Liver (tissue), 9 donors: ENCODE measurements around the gene DCC. TPM values are rescaled to one million over a fixed set of nuclear protein-coding genes. Genes with fewer than 3 reads are reported as not detected.

Experiments
- DNase-seq: peaks from one replicate; pipeline ENCODE4 v3.0.0-alpha.2; 2017; ENCODE audit warnings: low spot score
- H3K27ac ChIP-seq, 2 donors: one replicate each; pipeline ENCODE4 v1.7.0; 2013; ENCODE audit warnings: inconsistent platforms in 2 of 2, low read length in 2 of 2, control low read depth in 1 of 2, low read depth in 1 of 2, mild to moderate bottlenecking in 1 of 2
- H3K27me3 ChIP-seq, 4 donors: one replicate each; pipeline versions ENCODE4 v1.6.1 to v1.7.0; 2013; ENCODE audit warnings: low read length in 3 of 4, inconsistent platforms in 1 of 4, mild to moderate bottlenecking in 1 of 4, moderate library complexity in 1 of 4; ENCODE audit not compliant: control insufficient read depth in 4 of 4, insufficient read depth in 4 of 4
- H3K36me3 ChIP-seq, 4 donors: one replicate each; pipeline versions ENCODE4 v1.6.1 to v1.7.0; 2013; ENCODE audit warnings: low read length in 3 of 4, mild to moderate bottlenecking in 3 of 4, low read depth in 1 of 4, moderate library complexity in 1 of 4; ENCODE audit not compliant: control insufficient read depth in 4 of 4, insufficient read depth in 3 of 4
- H3K4me1 ChIP-seq, 4 donors: one replicate each; pipeline versions ENCODE4 v1.6.1 to v1.7.0; 2013; ENCODE audit warnings: low read length in 3 of 4, mild to moderate bottlenecking in 3 of 4, moderate library complexity in 1 of 4; ENCODE audit not compliant: control insufficient read depth in 4 of 4, insufficient read depth in 4 of 4
- H3K4me3 ChIP-seq, 3 donors: one replicate each; pipeline versions ENCODE4 v1.6.1 to v1.7.0; 2013; ENCODE audit warnings: low read length in 3 of 3, control low read depth in 1 of 3, low read depth in 1 of 3, mild to moderate bottlenecking in 1 of 3
- H3K9ac ChIP-seq, 2 donors: one replicate each; pipeline ENCODE4 v1.7.0; 2013; ENCODE audit warnings: low read length in 2 of 2, mild to moderate bottlenecking in 2 of 2, moderate library complexity in 2 of 2, control low read depth in 1 of 2, low read depth in 1 of 2
- H3K9me3 ChIP-seq, 4 donors: one replicate each; pipeline versions ENCODE4 v1.6.1 to v1.7.0; 2013; ENCODE audit warnings: low read length in 3 of 4; ENCODE audit not compliant: control insufficient read depth in 4 of 4
- EGR1 ChIP-seq, 2 donors: IDR thresholded peaks; 2 replicates each; pipeline ENCODE4 v1.6.1; 2016 to 2018; ENCODE audit warnings: antibody characterized with exemption in 2 of 2, low read depth in 2 of 2
- FOXA1 ChIP-seq: IDR thresholded peaks from 2 replicates; pipeline ENCODE4 v1.6.1; 2016; ENCODE audit warnings: antibody characterized with exemption
- FOXA2 ChIP-seq: IDR thresholded peaks from 2 replicates; pipeline ENCODE4 v1.6.1; 2016; ENCODE audit warnings: antibody characterized with exemption
- JUND ChIP-seq, 2 donors: IDR thresholded peaks; 2 replicates each; pipeline ENCODE4 v1.6.1; 2016; ENCODE audit warnings: antibody characterized with exemption in 2 of 2
- RXRA ChIP-seq, 2 donors: IDR thresholded peaks; 2 replicates each; pipeline ENCODE4 v1.6.1; 2017 to 2018; ENCODE audit warnings: antibody characterized with exemption in 2 of 2, mild to moderate bottlenecking in 1 of 2
- WGBS: extraction: QIAGEN DNeasy Blood & Tissue Kit; methylation state at CpG from one replicate; pipeline ENCODE4 v1.1.7; 2013; 5-methylcytosine and 5-hydroxymethylcytosine counted together
- polyA plus RNA-seq, 2 donors: library from polyadenylated mRNA; stranded (reverse) in 1 of 2; unstranded in 1 of 2; fragments of 200-250 nt in 1 of 2; fragments of >200 nt in 1 of 2; fragmentation: Nextera tagmentation in 1 of 2; extraction: Ambion mirVana in 1 of 2; gene quantifications; one replicate each; pipeline versions ENCODE4 v1.2.1 to v1.2.3, GENCODE V29; 2013 to 2015
- total RNA-seq, 2 donors: library from RNA; depleted of rRNA; stranded (reverse); fragments of >200 nt; gene quantifications; one replicate each; pipeline ENCODE4 v1.2.3, GENCODE V29; 2014
- TF ChIP-seq, protein P1 (sequence below): IDR thresholded peaks from 2 replicates; pipeline ENCODE4 v1.6.1; 2016; ENCODE audit warnings: antibody characterized with exemption
- TF ChIP-seq, protein P2 (sequence below): fragments of 150-350 bp; IDR thresholded peaks from 2 replicates; pipeline ENCODE4 v1.5.1; 2017; ENCODE audit warnings: improper control_type of control experiment, low read depth, low read length; ENCODE audit not compliant: missing input control
- TF ChIP-seq, protein P3 (sequence below): IDR thresholded peaks from 2 replicates; pipeline ENCODE4 v1.6.1; 2016; ENCODE audit warnings: antibody characterized with exemption
- TF ChIP-seq, protein P4 (sequence below): IDR thresholded peaks from 2 replicates; pipeline ENCODE4 v1.6.1; 2016; ENCODE audit warnings: antibody characterized with exemption, mild to moderate bottlenecking
- donor health status: healthy.
- donor health status: healthy.
- donor health status: healthy.
- donor health status: healthy.
- donor health status: healthy.

The DCC gene
- total and polyA plus RNA-seq, 4 donors: under 0.01 to 0.03 TPM; not detected in 2

DNA sequence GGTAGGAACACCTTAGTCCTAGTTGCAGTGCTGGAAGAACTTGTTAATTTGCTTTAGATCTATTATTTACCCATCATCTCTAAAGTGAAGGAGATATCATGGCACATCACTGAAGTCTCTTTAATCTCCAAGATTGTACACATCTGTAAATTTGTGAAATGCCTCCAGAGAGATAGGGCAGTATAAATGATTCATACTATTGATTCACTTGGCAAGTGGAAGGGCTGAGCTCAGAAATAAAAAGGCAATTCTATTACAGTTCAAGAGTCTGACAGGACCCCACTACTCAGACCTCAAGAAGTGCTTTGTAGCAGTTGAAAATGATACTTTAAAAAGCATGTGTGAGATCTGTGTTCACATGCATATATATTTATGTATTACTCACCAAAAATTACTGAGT is 489.3 kb downstream of the DCC start (continued):
- no peak for TF ChIP-seq JUND (IDR thresholded peaks at IDR 0.05)
- no peak for TF ChIP-seq FOXA2

DNA sequence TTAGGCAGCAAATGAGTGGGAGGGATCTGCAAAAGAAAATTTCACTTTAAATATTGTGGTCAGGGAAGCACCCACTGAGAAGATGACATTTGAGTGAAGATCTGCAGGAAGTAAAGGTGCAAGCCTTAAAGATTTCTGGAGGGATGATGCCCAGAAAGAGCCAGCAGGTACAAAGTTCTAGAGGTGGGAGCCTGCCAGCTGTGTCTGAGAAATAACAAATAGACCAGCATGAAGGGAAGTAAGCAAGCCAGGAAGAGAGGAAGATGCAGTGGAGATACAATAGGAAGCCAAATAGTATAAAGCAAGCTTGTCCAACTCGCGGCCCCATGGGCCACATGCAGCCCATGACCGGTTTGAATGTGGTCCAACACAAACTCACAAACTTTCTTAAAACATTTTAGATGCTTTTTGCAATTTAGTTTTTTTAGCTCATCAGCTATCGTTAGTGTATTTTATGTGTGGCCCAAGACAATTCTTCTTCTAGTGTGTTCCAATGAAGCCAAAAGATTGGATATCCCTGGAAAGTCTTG is 489.9 kb downstream of the DCC start:
- no peak overlapping the region for H3K4me3 ChIP-seq
- H3K27me3 ChIP-seq: no peaks in the 10 kb centered on the region
- no peak overlapping the region for H3K9ac ChIP-seq
- TF ChIP-seq, protein P1, sequence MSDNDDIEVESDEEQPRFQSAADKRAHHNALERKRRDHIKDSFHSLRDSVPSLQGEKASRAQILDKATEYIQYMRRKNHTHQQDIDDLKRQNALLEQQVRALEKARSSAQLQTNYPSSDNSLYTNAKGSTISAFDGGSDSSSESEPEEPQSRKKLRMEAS: no peak
- TF ChIP-seq RXRA (IDR thresholded peaks at IDR 0.05): no peak
- TF ChIP-seq, protein P2, sequence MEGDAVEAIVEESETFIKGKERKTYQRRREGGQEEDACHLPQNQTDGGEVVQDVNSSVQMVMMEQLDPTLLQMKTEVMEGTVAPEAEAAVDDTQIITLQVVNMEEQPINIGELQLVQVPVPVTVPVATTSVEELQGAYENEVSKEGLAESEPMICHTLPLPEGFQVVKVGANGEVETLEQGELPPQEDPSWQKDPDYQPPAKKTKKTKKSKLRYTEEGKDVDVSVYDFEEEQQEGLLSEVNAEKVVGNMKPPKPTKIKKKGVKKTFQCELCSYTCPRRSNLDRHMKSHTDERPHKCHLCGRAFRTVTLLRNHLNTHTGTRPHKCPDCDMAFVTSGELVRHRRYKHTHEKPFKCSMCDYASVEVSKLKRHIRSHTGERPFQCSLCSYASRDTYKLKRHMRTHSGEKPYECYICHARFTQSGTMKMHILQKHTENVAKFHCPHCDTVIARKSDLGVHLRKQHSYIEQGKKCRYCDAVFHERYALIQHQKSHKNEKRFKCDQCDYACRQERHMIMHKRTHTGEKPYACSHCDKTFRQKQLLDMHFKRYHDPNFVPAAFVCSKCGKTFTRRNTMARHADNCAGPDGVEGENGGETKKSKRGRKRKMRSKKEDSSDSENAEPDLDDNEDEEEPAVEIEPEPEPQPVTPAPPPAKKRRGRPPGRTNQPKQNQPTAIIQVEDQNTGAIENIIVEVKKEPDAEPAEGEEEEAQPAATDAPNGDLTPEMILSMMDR: no peak
- no peak for DNase-seq
- no peak overlapping the region for H3K27ac ChIP-seq
- WGBS: 77% methylated on average over 4 of the region's 4 CpGs
- no peaks in the 10 kb centered on the region for H3K4me1 ChIP-seq
- H3K36me3 ChIP-seq: no peaks in the 10 kb centered on the region
- peaks cover 0 to 1% (median 0%) of the 10 kb centered on the region in 4 donors for H3K9me3 ChIP-seq

DNA sequence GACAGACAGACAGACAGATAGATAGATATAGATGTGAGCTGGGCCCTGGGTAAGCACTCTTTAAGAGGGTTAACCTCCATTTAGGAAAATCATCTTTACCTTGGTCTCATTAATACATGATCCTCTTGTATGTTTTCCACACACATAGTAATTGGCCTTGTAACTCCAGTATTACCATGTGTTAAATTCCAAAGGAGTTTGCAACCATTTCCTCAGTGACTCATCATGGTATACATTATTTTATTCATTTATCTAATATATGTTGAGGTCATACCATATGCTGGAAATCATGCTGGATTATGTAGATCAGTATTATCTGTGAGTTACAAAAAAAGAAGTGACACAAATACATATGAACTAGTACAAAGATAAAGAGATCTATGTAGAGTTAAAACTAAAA is 504.3 kb downstream of the DCC start:
- no peaks in the 10 kb centered on the region for H3K9me3 ChIP-seq

More for the DNA sequence above, 504.3 kb downstream of the DCC start:
- Histone ChIP-seq H3K4me3 (no peak overlapping the region), H3K9ac (no peak overlapping the region), H3K36me3 (no peaks in the 10 kb centered on the region), H3K4me1 (no peaks in the 10 kb centered on the region), H3K27me3 (no peaks in the 10 kb centered on the region), H3K27ac (no peak overlapping the region)
- TF ChIP-seq, protein P3, sequence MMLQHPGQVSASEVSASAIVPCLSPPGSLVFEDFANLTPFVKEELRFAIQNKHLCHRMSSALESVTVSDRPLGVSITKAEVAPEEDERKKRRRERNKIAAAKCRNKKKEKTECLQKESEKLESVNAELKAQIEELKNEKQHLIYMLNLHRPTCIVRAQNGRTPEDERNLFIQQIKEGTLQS: no peak
- TF ChIP-seq JUND (IDR thresholded peaks at IDR 0.05) (no peak), FOXA1 (no peak), EGR1 (IDR thresholded peaks at IDR 0.05; ENCODE audit: low read depth in 2 of 2) (no peak)
- TF ChIP-seq, protein P1: no peak
- TF ChIP-seq, protein P4, sequence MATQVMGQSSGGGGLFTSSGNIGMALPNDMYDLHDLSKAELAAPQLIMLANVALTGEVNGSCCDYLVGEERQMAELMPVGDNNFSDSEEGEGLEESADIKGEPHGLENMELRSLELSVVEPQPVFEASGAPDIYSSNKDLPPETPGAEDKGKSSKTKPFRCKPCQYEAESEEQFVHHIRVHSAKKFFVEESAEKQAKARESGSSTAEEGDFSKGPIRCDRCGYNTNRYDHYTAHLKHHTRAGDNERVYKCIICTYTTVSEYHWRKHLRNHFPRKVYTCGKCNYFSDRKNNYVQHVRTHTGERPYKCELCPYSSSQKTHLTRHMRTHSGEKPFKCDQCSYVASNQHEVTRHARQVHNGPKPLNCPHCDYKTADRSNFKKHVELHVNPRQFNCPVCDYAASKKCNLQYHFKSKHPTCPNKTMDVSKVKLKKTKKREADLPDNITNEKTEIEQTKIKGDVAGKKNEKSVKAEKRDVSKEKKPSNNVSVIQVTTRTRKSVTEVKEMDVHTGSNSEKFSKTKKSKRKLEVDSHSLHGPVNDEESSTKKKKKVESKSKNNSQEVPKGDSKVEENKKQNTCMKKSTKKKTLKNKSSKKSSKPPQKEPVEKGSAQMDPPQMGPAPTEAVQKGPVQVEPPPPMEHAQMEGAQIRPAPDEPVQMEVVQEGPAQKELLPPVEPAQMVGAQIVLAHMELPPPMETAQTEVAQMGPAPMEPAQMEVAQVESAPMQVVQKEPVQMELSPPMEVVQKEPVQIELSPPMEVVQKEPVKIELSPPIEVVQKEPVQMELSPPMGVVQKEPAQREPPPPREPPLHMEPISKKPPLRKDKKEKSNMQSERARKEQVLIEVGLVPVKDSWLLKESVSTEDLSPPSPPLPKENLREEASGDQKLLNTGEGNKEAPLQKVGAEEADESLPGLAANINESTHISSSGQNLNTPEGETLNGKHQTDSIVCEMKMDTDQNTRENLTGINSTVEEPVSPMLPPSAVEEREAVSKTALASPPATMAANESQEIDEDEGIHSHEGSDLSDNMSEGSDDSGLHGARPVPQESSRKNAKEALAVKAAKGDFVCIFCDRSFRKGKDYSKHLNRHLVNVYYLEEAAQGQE: no peak
- no peak for DNase-seq
